ENCODE measurements around the gene NFIA.

Gene NFIA

GRCh38 chr1:61287734-61288133, 205.4 kb downstream of the NFIA start:
- no peak overlapping the region for H3K27ac ChIP-seq (ENCODE audit: extremely low read depth, low read depth, low read length)
- H3K9me3 ChIP-seq (ENCODE audit: control insufficient read depth, insufficient read depth, low read depth, low read length), result no peaks in the 10 kb centered on the region
- H3K4me1 ChIP-seq (ENCODE audit: control insufficient read depth, insufficient read depth, low read length), result no peaks in the 10 kb centered on the region
- TF ChIP-seq SP3 (tag by site-specific recombination; IDR thresholded peaks at IDR 0.05) (no peak), ZNF280D (tag by site-specific recombination; IDR thresholded peaks at IDR 0.05) (no peak), ZNF398 (tag by site-specific recombination; IDR thresholded peaks at IDR 0.05) (no peak), KLF16 (tag by site-specific recombination; IDR thresholded peaks at IDR 0.05) (no peak), ZSCAN18 (tag by site-specific recombination; IDR thresholded peaks at IDR 0.05) (no peak)
- ChIA-PET CTCF (no interaction called here), POLR2A (no interaction called here)
- H3K36me3 ChIP-seq (ENCODE audit: control insufficient read depth in 2 of 2, insufficient read depth in 1 of 2, low read length in 2 of 2), result no peaks in the 10 kb centered on the region
- H3K4me3 ChIP-seq (ENCODE audit: low read depth, low read length), result no peak overlapping the region

GRCh38 chr1:61289232-61290098, 207.1 kb downstream of the NFIA start:
- POLR2A ChIA-PET, result no interaction called here
- no peak overlapping the region for H3K4me3 ChIP-seq (ENCODE audit: low read depth, low read length)
- no peaks in the 10 kb centered on the region for H3K9me3 ChIP-seq (ENCODE audit: control insufficient read depth, insufficient read depth, low read depth, low read length)
- H3K36me3 ChIP-seq (ENCODE audit: control insufficient read depth in 2 of 2, insufficient read depth in 1 of 2, low read length in 2 of 2), result no peaks in the 10 kb centered on the region
- CTCF ChIA-PET, result interaction anchor here (0.6 kb wide), 1 partner anchor 205 kb away, joined by 3 read pairs; no protein-coding TSS in a partner anchor
- TF ChIP-seq SCRT2 (tag by site-specific recombination; IDR thresholded peaks at IDR 0.05), result peak; percentile 86
- TF ChIP-seq SCRT1 (tag by site-specific recombination; IDR thresholded peaks at IDR 0.05; ENCODE audit: borderline replicate concordance), result peak; percentile 49; the same call in 1 of the 2 replicates
- TF ChIP-seq ZNF37A (tag by site-specific recombination; IDR thresholded peaks at IDR 0.05), result no peak
- no peak overlapping the region for H3K27ac ChIP-seq (ENCODE audit: extremely low read depth, low read depth, low read length)
- H3K4me1 ChIP-seq (ENCODE audit: control insufficient read depth, insufficient read depth, low read length), result no peaks in the 10 kb centered on the region

- Histone ChIP-seq H3K27ac (ENCODE audit: extremely low read depth, low read depth, low read length) (no peak overlapping the region), H3K4me1 (ENCODE audit: control insufficient read depth, insufficient read depth, low read length) (no peaks in the 10 kb centered on the region), H3K36me3 (ENCODE audit: control insufficient read depth in 2 of 2, insufficient read depth in 1 of 2, low read length in 2 of 2) (no peaks in the 10 kb centered on the region), H3K9me3 (ENCODE audit: control insufficient read depth, insufficient read depth, low read depth, low read length) (no peaks in the 10 kb centered on the region), H3K4me3 (ENCODE audit: low read depth, low read length) (no peak overlapping the region)
- ChIA-PET POLR2A (no interaction called here), CTCF (interaction anchor here (0.6 kb wide), 2 partner anchors 206 to 248 kb away, joined by 3 read pairs; no protein-coding TSS in a partner anchor)
- TF ChIP-seq PRDM6 (tag by site-specific recombination; IDR thresholded peaks at IDR 0.05) (no peak), ZNF768 (tag by site-specific recombination; IDR thresholded peaks at IDR 0.05) (no peak), ZNF776 (tag by site-specific recombination; IDR thresholded peaks at IDR 0.05; ENCODE audit: borderline replicate concordance) (no peak), ZNF157 (tag by site-specific recombination; IDR thresholded peaks at IDR 0.05) (no peak), ZNF266 (tag by site-specific recombination; IDR thresholded peaks at IDR 0.05; ENCODE audit: low read depth) (no peak), ZNF830 (tag by site-specific recombination; IDR thresholded peaks at IDR 0.05; ENCODE audit: low read depth) (no peak), YY2 (tag by site-specific recombination; IDR thresholded peaks at IDR 0.05) (no peak), ZBTB1 (tag by site-specific recombination; IDR thresholded peaks at IDR 0.05) (no peak), ZNF112 (tag by site-specific recombination; IDR thresholded peaks at IDR 0.05) (no peak), ZNF416 (tag by site-specific recombination; IDR thresholded peaks at IDR 0.05) (no peak), ZNF544 (tag by site-specific recombination; IDR thresholded peaks at IDR 0.05) (no peak), CTCF (tag by site-specific recombination; IDR thresholded peaks at IDR 0.05) (no peak), ZNF585B (tag by site-specific recombination; IDR thresholded peaks at IDR 0.05) (no peak)
Measured at GRCh38 chr1:61290525-61290924, 208.2 kb downstream of the NFIA start.

Measured in HEK293 (cell line).